Prostate gland (tissue), 2 donors: ENCODE data around the gene LSM8.

Experiments used
- CTCF ChIP-seq, 4 experiments: fragments of 200-600 bp in 2 of 4; fragments of 450-650 bp in 2 of 4; sonication (generic) in 2 of 4; IDR thresholded peaks; 1 replicate in 3 of 4; 2 replicates in 1 of 4; pipeline ENCODE4 v1.5.1; 2016 to 2019; ENCODE audit warnings: antibody characterized with exemption in 4 of 4, mild to moderate bottlenecking in 2 of 4, moderate library complexity in 2 of 4
- POLR2A ChIP-seq: fragments of 450-650 bp; IDR thresholded peaks from one replicate; pipeline ENCODE4 v1.6.1; 2016; ENCODE audit warnings: antibody characterized with exemption, mild to moderate bottlenecking

GRCh38 chr7:118169146-118169545 is 14.8 kb upstream of the LSM8 start:
- TF ChIP-seq CTCF (IDR thresholded peaks at IDR 0.05): no peak
- TF ChIP-seq POLR2A: no peak
